GM18867 (cell line): ENCODE measurements around the gene KRTCAP3.
A peak's percentile ranks its signal among the peaks of the same experiment; 100 is the strongest.

Experiments used
- ATAC-seq: cut with Tn5 transposase; IDR thresholded peaks from one replicate; pipeline ENCODE4 v1.9.1; 2021; ENCODE audit warnings: mild to moderate bottlenecking, moderate library complexity; ENCODE audit not compliant: unreplicated experiment

The KRTCAP3 gene

GRCh38 chr2:27435628-27436027 is 6.6 kb upstream of the KRTCAP3 start:
- ATAC-seq = no peak

- no peak for ATAC-seq
Observed at GRCh38 chr2:27441226-27441926, 805 bp upstream of the KRTCAP3 start.

- ATAC-seq = no peak
Observed at GRCh38 chr2:27442920-27443282, 720 bp downstream of the KRTCAP3 start.

- no peak for ATAC-seq
Observed at GRCh38 chr2:27445155-27445554, 3.0 kb downstream of the KRTCAP3 start.

DNA sequence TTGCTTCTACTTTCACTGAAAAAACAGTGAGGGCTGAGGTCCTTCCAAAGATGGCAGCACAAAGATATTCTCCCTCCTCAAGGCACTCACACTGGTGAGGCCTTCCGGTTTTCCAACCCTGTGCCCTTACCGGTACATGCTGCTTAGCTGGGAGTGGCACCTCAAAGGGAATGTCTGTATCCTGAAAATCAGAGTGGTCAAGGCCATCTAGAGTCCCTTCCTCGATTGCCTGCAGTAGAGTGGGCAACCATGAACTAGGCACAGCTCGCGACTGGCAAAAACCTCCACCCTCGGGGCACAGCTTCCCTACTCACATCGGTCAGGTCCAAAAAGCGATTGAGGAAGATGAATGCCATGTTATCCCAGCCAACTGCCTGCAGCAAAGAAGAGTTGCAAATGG is 3.4 kb downstream of the KRTCAP3 start:
- ATAC-seq = no peak

- ATAC-seq = no peak
Observed at GRCh38 chr2:27446057-27446456, 3.9 kb downstream of the KRTCAP3 start.

- ATAC-seq = no peak
Observed at GRCh38 chr2:27448381-27448780, 6.2 kb downstream of the KRTCAP3 start.

GRCh38 chr2:27451095-27451494 is 8.9 kb downstream of the KRTCAP3 start:
- ATAC-seq = no peak

GRCh38 chr2:27453968-27454367 is 11.8 kb downstream of the KRTCAP3 start:
- ATAC-seq = no peak

- no peak for ATAC-seq
Observed at GRCh38 chr2:27461118-27461517, 18.9 kb downstream of the KRTCAP3 start.

GRCh38 chr2:27464443-27464842 is 22.3 kb downstream of the KRTCAP3 start:
- ATAC-seq = no peak

- ATAC-seq = no peak
Observed at GRCh38 chr2:27471961-27472360, 29.8 kb downstream of the KRTCAP3 start.

GRCh38 chr2:27485496-27485895 is 43.3 kb downstream of the KRTCAP3 start:
- ATAC-seq = no peak

DNA sequence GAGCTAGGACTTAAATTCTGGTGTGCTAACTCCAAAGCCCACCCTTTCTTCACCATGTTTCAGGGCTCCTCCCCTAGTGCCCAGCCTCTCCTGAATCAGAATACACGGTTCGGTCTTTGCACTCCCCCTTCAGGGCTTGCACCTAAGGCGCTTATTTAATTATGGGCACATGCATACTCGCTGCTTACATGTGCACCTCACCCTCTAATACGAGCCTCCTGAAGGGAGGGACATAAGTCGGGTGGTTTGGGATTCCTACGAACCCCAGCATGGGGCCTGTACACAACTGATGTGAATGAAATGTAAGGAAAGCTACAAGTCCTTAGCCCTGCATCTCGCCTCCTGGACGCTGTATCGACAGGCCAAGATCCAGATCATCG is 46.9 kb downstream of the KRTCAP3 start:
- ATAC-seq = peak; percentile 1

DNA sequence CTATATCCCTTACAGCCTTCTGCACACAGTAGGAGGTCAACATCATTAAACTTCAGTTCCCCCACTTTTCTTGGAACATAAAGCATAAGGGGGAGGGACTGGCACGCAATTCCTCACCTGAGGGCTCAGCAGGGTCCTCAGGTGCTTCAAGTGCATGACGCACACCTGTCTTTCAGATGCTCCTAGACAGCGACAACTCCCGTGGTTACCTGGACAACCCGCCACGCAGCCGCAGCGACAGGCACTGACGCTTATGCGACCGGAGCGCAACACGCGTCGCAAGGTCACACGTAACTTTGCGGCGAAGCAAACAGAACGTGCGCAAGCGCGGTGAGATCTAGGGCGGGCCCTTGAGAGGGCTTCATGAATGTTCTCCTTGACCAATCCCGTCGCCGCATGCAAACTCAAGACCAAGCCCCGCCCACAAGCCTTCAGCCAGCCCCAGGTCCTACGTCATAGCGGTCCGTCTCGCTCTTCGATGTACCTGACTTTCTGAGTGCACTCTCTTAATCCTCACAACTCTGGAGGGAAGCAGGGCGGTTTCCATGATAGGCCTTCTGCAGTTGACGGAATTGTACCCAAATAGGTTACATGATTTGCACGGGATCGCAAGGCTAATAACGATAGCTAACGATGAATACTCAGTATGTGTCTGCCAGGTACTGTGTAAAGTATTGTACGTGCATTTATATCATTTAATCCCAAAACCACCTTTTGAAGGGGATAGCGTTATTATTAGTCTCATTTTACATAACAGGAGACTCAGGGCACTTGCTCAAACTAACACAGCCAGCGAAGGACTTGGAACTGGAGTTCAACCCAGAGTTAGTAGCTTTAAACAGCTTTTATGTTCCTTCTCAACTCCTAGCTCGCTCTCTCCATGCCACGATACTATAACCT is 47.6 kb downstream of the KRTCAP3 start, which contains the start of gene IFT172:
Gene IFT172, minus strand, starts transcription at position 246 of the 900 bp plus-strand sequence. Its CDS starts 90 bp downstream, at position 156.
- peak; percentile 95 for ATAC-seq

- no peak for ATAC-seq
Observed at GRCh38 chr2:27492557-27492956, 50.4 kb downstream of the KRTCAP3 start.

- ATAC-seq = no peak
Observed at GRCh38 chr2:27493948-27494283, 51.7 kb downstream of the KRTCAP3 start.
